MCF 10A (cell line): Measurements from ENCODE around the gene NR3C1. TPM values are rescaled to one million over a fixed set of nuclear protein-coding genes. Genes with fewer than 3 reads are reported as not detected.

ENCODE experiments used
- BruUV-seq: library from RNA; stranded (reverse); fragments of 400-500 nt; replicated peaks from 2 replicates; lab custom pipeline; 2021; lab: Mats Ljungman, UMichigan
- CTCF ChIA-PET: fragments of 300-600 bp; sonication (Branson Sonifier 250); formaldehyde crosslinking; extraction: SDS; loops from one replicate; lab custom pipeline; 2021; ENCODE audit warnings: antibody characterized with exemption, inconsistent platforms; lab: Yijun Ruan, JAX
- POLR2A ChIA-PET: fragments of 300-600, 350-650 bp; sonication (Branson Sonifier 250); formaldehyde crosslinking; extraction: SDS; loops from one replicate; lab custom pipeline; 2020; ENCODE audit warnings: antibody characterized with exemption, inconsistent platforms; lab: Yijun Ruan, JAX
- DNase-seq: peaks from one replicate; pipeline ENCODE4 v3.0.0-alpha.2; 2018; ENCODE audit not compliant: unreplicated experiment
- H3K27ac Mint-ChIP-seq: one replicate; pipeline ENCODE4 v1.8.0; 2022; ENCODE audit warnings: mild to moderate bottlenecking, low read depth, mixed read lengths; ENCODE audit not compliant: unreplicated experiment
- H3K27me3 Mint-ChIP-seq: one replicate; pipeline ENCODE4 v1.8.0; 2022; ENCODE audit warnings: mixed read lengths; ENCODE audit not compliant: insufficient read depth, unreplicated experiment
- H3K36me3 Mint-ChIP-seq: one replicate; pipeline ENCODE4 v1.8.0; 2022; ENCODE audit warnings: mild to moderate bottlenecking, moderate library complexity, mixed read lengths; ENCODE audit not compliant: insufficient read depth, unreplicated experiment
- H3K4me1 Mint-ChIP-seq: one replicate; pipeline ENCODE4 v1.8.0; 2022; ENCODE audit warnings: mixed read lengths; ENCODE audit not compliant: insufficient read depth, unreplicated experiment
- H3K4me3 Mint-ChIP-seq: one replicate; pipeline ENCODE4 v1.8.0; 2022; ENCODE audit warnings: mild to moderate bottlenecking, moderate library complexity, mixed read lengths; ENCODE audit not compliant: unreplicated experiment
- H3K9me3 Mint-ChIP-seq: one replicate; pipeline ENCODE4 v1.8.0; 2022; ENCODE audit warnings: mixed read lengths; ENCODE audit not compliant: unreplicated experiment
- CTCF ChIP-seq: fragments of 200-600 bp; IDR thresholded peaks from one replicate; pipeline ENCODE4 v1.8.0; 2022; ENCODE audit warnings: antibody characterized with exemption, mild to moderate bottlenecking; ENCODE audit not compliant: unreplicated experiment
- intact Hi-C: fragments of 100-400 bp; cut with micrococcal nuclease; formaldehyde crosslinking; loops from 2 replicates; pipeline ENCODE4 v1.14.1; 2022
- total RNA-seq: library from RNA; stranded (reverse); gene quantifications from 2 replicates; pipeline ENCODE4 v1.2.3, GENCODE V29; 2022

Gene NR3C1
- total RNA-seq, 1 experiment from 2014 or later = 92.9 TPM

GRCh38 chr5:143244000-143244736 lies 159.3 kb downstream of the NR3C1 start:
- CTCF ChIA-PET = interaction anchor here (0.5 to 1.7 kb wide), 11 partner anchors 16 to 581 kb away, joined by 3 to 5 read pairs (median 3); no protein-coding TSS in a partner anchor
- Mint-ChIP-seq H3K27me3 (no peaks in the 10 kb centered on the region), H3K9me3 (peaks cover 8% of the 10 kb centered on the region), H3K36me3 (no peaks in the 10 kb centered on the region), H3K4me3 (peak overlapping the region; percentile 54), H3K27ac (peak overlapping the region; percentile 84), H3K4me1 (peaks cover 61% of the 10 kb centered on the region)
- intact Hi-C loops = loop anchor here (1.0 to 10.0 kb wide), 9 partner anchors 18 to 319 kb away; partner anchors contain the start of gene NR3C1
- peak; percentile 98 for DNase-seq
- BruUV-seq = TSS peak; percentile 76
- POLR2A ChIA-PET = interaction anchor here (0.8 to 4.0 kb wide), 34 partner anchors 9 to 679 kb away, joined by 3 to 94 read pairs (median 4); partner anchors contain the start of gene NR3C1
- TF ChIP-seq CTCF = no peak

DNA sequence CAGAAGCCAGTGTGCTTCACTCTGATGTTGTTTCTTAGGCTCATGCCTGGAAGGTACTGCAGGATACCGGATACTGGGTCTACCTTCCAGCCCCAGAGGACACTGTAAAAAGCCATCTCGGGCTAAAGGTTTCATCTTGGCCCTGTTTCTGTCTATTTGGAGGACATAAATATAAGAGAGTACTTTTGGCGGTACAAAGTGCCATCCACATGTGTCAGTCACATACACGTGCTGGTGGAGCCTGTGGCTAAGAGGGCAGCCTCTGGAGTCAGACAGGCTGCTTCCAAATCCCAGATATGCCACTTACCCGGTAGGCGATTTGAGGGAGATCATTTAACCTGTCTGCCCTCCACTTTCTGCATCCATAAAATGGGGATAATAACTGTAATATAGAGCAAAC lies 160.4 kb downstream of the NR3C1 start:
- no TSS peak for BruUV-seq
- CTCF ChIA-PET = no interaction called here
- peak overlapping the region; percentile 84 for H3K27ac Mint-ChIP-seq
- peaks cover 54% of the 10 kb centered on the region for H3K4me1 Mint-ChIP-seq
- H3K9me3 Mint-ChIP-seq = peaks cover 8% of the 10 kb centered on the region
- peak overlapping the region; percentile 54 for H3K4me3 Mint-ChIP-seq
- intact Hi-C loops = loop anchor here (5.0 to 10.0 kb wide), 3 partner anchors 136 to 318 kb away; no protein-coding TSS in a partner anchor
- DNase-seq = peak; percentile 18
- no peaks in the 10 kb centered on the region for H3K36me3 Mint-ChIP-seq
- POLR2A ChIA-PET = interaction anchor here (1.0 to 4.0 kb wide), 9 partner anchors 15 to 680 kb away, joined by 3 to 94 read pairs (median 6); no protein-coding TSS in a partner anchor
- no peaks in the 10 kb centered on the region for H3K27me3 Mint-ChIP-seq
- TF ChIP-seq CTCF = no peak

DNA sequence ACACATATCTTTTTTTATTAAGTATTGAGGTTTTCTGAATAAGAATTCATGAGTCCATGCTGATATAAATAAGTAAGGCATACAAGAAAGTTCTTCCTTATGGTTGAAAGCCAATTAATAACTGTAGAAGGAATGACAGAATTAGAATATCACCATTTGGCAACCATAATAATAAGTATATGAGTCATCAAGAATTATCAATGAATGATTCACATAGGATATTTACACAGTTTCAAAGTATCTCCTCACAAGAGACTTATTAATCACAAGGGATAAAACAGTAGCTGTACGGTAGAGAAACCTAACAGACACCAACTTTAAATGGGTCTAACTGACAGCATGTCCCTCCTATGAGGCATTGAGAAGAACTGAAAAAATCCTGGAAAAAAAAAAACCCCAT lies 161.6 kb downstream of the NR3C1 start:
- H3K4me3 Mint-ChIP-seq = peak overlapping the region; percentile 4
- H3K4me1 Mint-ChIP-seq = peaks cover 48% of the 10 kb centered on the region
- intact Hi-C loops = loop anchor here (5.0 to 10.0 kb wide), 3 partner anchors 135 to 317 kb away; no protein-coding TSS in a partner anchor
- H3K9me3 Mint-ChIP-seq = no peaks in the 10 kb centered on the region
- ChIA-PET POLR2A (interaction anchor here (1.0 kb wide), 1 partner anchor 37 kb away, joined by 5 read pairs; no protein-coding TSS in a partner anchor), CTCF (interaction anchor here (0.6 kb wide), 1 partner anchor 65 kb away, joined by 5 read pairs; no protein-coding TSS in a partner anchor)
- no peaks in the 10 kb centered on the region for H3K36me3 Mint-ChIP-seq
- H3K27ac Mint-ChIP-seq = peak overlapping the region; percentile 84
- peak; percentile 35 for DNase-seq
- no peaks in the 10 kb centered on the region for H3K27me3 Mint-ChIP-seq
- no peak for TF ChIP-seq CTCF
- no TSS peak for BruUV-seq

DNA sequence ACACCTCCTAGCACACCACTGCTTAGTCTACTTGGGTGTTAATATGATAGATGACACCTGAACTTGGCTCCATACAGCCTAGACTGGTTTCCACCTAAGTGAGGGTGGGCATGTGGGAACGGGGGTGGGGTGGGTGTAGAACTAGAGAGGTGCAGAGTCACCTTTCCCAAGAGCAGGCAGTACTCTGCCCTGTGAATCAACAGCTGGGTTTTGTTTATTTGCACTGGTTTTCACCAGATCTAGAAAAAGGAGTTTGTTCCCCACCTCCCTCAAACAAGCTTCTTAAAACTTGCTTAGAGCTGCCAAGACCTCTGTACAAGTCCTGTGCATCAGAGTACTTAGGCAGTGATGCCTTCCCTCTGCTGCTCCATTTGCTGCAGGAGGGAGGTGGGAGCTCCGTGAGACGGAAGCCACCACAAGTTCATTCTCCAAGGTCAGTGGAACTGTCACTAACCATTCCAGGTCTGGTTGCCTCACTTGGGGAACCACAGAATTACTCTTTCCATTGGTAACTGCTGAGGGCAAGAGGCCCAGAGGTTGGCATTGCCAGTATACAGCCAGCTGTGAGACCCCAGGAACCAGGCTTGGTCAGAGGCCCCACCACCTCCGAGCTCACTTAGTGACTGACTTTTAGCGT lies 163.5 kb downstream of the NR3C1 start:
- Mint-ChIP-seq H3K4me1 (peaks cover 38% of the 10 kb centered on the region), H3K27ac (no peak overlapping the region), H3K27me3 (no peaks in the 10 kb centered on the region), H3K9me3 (no peaks in the 10 kb centered on the region), H3K4me3 (no peak overlapping the region), H3K36me3 (peaks cover 4% of the 10 kb centered on the region)
- ChIA-PET POLR2A (interaction anchor here (0.8 to 2.4 kb wide), 8 partner anchors 9 to 256 kb away, joined by 3 to 8 read pairs (median 4); no protein-coding TSS in a partner anchor), CTCF (interaction anchor here (0.5 to 1.7 kb wide), 8 partner anchors 12 to 374 kb away, joined by 3 to 7 read pairs (median 3); no protein-coding TSS in a partner anchor)
- BruUV-seq = no TSS peak
- intact Hi-C loops = loop anchor here (5.0 to 10.0 kb wide), 3 partner anchors 133 to 315 kb away; no protein-coding TSS in a partner anchor
- no peak for TF ChIP-seq CTCF
- no peak for DNase-seq
